ENCODE measurements around the gene MAP2K5.

DNA sequence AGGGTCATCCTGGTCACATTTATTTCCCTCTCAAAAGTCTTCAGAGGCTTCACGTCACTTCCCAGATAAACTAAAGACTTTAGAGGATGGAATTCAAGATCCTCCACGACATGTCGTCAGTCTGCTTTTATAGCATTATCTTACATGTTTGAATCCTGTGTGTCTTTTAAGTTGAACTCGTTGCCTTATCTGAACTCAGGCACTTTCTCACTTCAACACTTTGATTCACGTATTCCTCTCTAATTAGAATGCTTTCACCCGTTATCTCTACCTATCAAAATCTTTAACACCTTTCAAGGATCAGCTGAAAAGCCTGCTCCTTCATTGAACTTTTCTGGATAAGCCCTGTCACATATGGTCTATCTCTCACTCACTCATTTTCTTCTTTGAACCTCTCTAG lies 97.1 kb downstream of the MAP2K5 start:
- TF ChIP-seq, protein P1, sequence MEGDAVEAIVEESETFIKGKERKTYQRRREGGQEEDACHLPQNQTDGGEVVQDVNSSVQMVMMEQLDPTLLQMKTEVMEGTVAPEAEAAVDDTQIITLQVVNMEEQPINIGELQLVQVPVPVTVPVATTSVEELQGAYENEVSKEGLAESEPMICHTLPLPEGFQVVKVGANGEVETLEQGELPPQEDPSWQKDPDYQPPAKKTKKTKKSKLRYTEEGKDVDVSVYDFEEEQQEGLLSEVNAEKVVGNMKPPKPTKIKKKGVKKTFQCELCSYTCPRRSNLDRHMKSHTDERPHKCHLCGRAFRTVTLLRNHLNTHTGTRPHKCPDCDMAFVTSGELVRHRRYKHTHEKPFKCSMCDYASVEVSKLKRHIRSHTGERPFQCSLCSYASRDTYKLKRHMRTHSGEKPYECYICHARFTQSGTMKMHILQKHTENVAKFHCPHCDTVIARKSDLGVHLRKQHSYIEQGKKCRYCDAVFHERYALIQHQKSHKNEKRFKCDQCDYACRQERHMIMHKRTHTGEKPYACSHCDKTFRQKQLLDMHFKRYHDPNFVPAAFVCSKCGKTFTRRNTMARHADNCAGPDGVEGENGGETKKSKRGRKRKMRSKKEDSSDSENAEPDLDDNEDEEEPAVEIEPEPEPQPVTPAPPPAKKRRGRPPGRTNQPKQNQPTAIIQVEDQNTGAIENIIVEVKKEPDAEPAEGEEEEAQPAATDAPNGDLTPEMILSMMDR (IDR thresholded peaks at IDR 0.05): no peak
- no peak for TF ChIP-seq POLR2A (IDR thresholded peaks at IDR 0.05)

Measured in uterus (tissue), 2 donors.